ENCODE results near the gene CUX1.
A peak's percentile ranks its signal among the peaks of the same experiment; 100 is the strongest.

The CUX1 gene

GRCh38 chr7:102284891-102285539, 467.6 kb downstream of the CUX1 start:
- peak; percentile 62 for DNase-seq
- in situ Hi-C loops (cut with MboI; ENCODE audit: low pct_unique_long_range_greater_than_20kb, low sequenced_read_pairs) = loop anchor here (5.0 kb wide), 1 partner anchor 107 kb away; no protein-coding TSS in a partner anchor

GRCh38 chr7:102285540-102286236, 468.3 kb downstream of the CUX1 start:
- in situ Hi-C loops (cut with MboI; ENCODE audit: low pct_unique_long_range_greater_than_20kb, low sequenced_read_pairs) = no loop called here
- DNase-seq = no peak

GRCh38 chr7:102286237-102287110, 469.0 kb downstream of the CUX1 start, which contains the start of gene SH2B2:
TSS of gene SH2B2 (plus strand) at chr7:102286868. CDS start at chr7:102300551, 13,683 bp downstream.
- in situ Hi-C loops (cut with MboI; ENCODE audit: low pct_unique_long_range_greater_than_20kb, low sequenced_read_pairs) = no loop called here
- peak; percentile 77 for DNase-seq

- DNase-seq = peak; percentile 35
- in situ Hi-C loops (cut with MboI; ENCODE audit: low pct_unique_long_range_greater_than_20kb, low sequenced_read_pairs) = no loop called here
Observed at GRCh38 chr7:102287111-102287980, 469.9 kb downstream of the CUX1 start.

- in situ Hi-C loops (cut with MboI; ENCODE audit: low pct_unique_long_range_greater_than_20kb, low sequenced_read_pairs) = no loop called here
Observed at GRCh38 chr7:102287981-102288278, 470.5 kb downstream of the CUX1 start.

GRCh38 chr7:102288285-102288930, 471.0 kb downstream of the CUX1 start:
- DNase-seq = peak; percentile 60
- in situ Hi-C loops (cut with MboI; ENCODE audit: low pct_unique_long_range_greater_than_20kb, low sequenced_read_pairs) = no loop called here

More at GRCh38 chr7:102287981-102288278, 470.5 kb downstream of the CUX1 start:
- no peak for DNase-seq

GRCh38 chr7:102289057-102289456, 471.6 kb downstream of the CUX1 start:
- in situ Hi-C loops (cut with MboI; ENCODE audit: low pct_unique_long_range_greater_than_20kb, low sequenced_read_pairs) = no loop called here
- DNase-seq = no peak

GRCh38 chr7:102291056-102291915, 473.9 kb downstream of the CUX1 start:
- DNase-seq = no peak
- in situ Hi-C loops (cut with MboI; ENCODE audit: low pct_unique_long_range_greater_than_20kb, low sequenced_read_pairs) = no loop called here

GRCh38 chr7:102291916-102292267, 474.5 kb downstream of the CUX1 start:
- no peak for DNase-seq
- in situ Hi-C loops (cut with MboI; ENCODE audit: low pct_unique_long_range_greater_than_20kb, low sequenced_read_pairs) = no loop called here

GRCh38 chr7:102292813-102293798, 475.7 kb downstream of the CUX1 start:
- no peak for DNase-seq
- in situ Hi-C loops (cut with MboI; ENCODE audit: low pct_unique_long_range_greater_than_20kb, low sequenced_read_pairs) = no loop called here

- in situ Hi-C loops (cut with MboI; ENCODE audit: low pct_unique_long_range_greater_than_20kb, low sequenced_read_pairs) = no loop called here
- DNase-seq = no peak
Observed at GRCh38 chr7:102294589-102294988, 477.2 kb downstream of the CUX1 start.

- no peak for DNase-seq
- in situ Hi-C loops (cut with MboI; ENCODE audit: low pct_unique_long_range_greater_than_20kb, low sequenced_read_pairs) = no loop called here
Observed at GRCh38 chr7:102295346-102296178, 478.1 kb downstream of the CUX1 start.

GRCh38 chr7:102296179-102296438, 478.7 kb downstream of the CUX1 start:
- in situ Hi-C loops (cut with MboI; ENCODE audit: low pct_unique_long_range_greater_than_20kb, low sequenced_read_pairs) = no loop called here
- no peak for DNase-seq

- in situ Hi-C loops (cut with MboI; ENCODE audit: low pct_unique_long_range_greater_than_20kb, low sequenced_read_pairs) = no loop called here
- no peak for DNase-seq
Observed at GRCh38 chr7:102296514-102296913, 479.1 kb downstream of the CUX1 start.

- in situ Hi-C loops (cut with MboI; ENCODE audit: low pct_unique_long_range_greater_than_20kb, low sequenced_read_pairs) = no loop called here
- no peak for DNase-seq
Observed at GRCh38 chr7:102297487-102298218, 480.2 kb downstream of the CUX1 start.
